Mucosa of rectum (tissue), 2 donors: ENCODE results near the gene SPATA1.
"Not testable (repeated sequence)": the region's sequence is repeated elsewhere in the genome, so short reads cannot be mapped to it uniquely, and the experiment has no call there.

Source experiments
- H3K27ac ChIP-seq, 2 donors: one replicate each; pipeline ENCODE4 v1.7.0; 2013; ENCODE audit warnings: inconsistent platforms in 2 of 2, low read depth in 2 of 2, low read length in 2 of 2
- H3K27me3 ChIP-seq, 2 donors: one replicate each; pipeline ENCODE4 v1.7.0; 2013; ENCODE audit warnings: low read length in 2 of 2; ENCODE audit not compliant: control insufficient read depth in 2 of 2, insufficient read depth in 2 of 2
- H3K36me3 ChIP-seq, 2 donors: one replicate each; pipeline ENCODE4 v1.7.0; 2013; ENCODE audit warnings: low read length in 2 of 2; ENCODE audit not compliant: control insufficient read depth in 2 of 2, insufficient read depth in 2 of 2
- H3K4me1 ChIP-seq, 2 donors: one replicate each; pipeline ENCODE4 v1.7.0; 2013; ENCODE audit warnings: low read length in 2 of 2, mild to moderate bottlenecking in 1 of 2; ENCODE audit not compliant: control insufficient read depth in 2 of 2, insufficient read depth in 2 of 2
- H3K4me3 ChIP-seq, 2 donors: one replicate each; pipeline ENCODE4 v1.7.0; 2013; ENCODE audit warnings: low read length in 2 of 2
- H3K9ac ChIP-seq, 2 donors: one replicate each; pipeline ENCODE4 v1.7.0; 2013; ENCODE audit warnings: low read length in 2 of 2, low read depth in 1 of 2, mild to moderate bottlenecking in 1 of 2
- H3K9me3 ChIP-seq, 2 donors: one replicate each; pipeline ENCODE4 v1.7.0; 2013; ENCODE audit warnings: low read length in 2 of 2; ENCODE audit not compliant: control insufficient read depth in 2 of 2
- donor health status: healthy.
- donor health status: Normal muscosa, but diverticular disease.

The SPATA1 gene

GRCh38 chr1:84583648-84584047 lies 77.5 kb downstream of the SPATA1 start:
- Histone ChIP-seq H3K9ac (no peak overlapping the region), H3K27ac (no peak overlapping the region), H3K4me3 (no peak overlapping the region)

GRCh38 chr1:84584126-84584525 lies 77.9 kb downstream of the SPATA1 start:
- Histone ChIP-seq H3K4me3 (no peak overlapping the region), H3K27me3 (no peaks in the 10 kb centered on the region), H3K36me3 (no peaks in the 10 kb centered on the region), H3K27ac (no peak overlapping the region), H3K4me1 (no peaks in the 10 kb centered on the region), H3K9me3 (no peaks in the 10 kb centered on the region), H3K9ac (no peak overlapping the region)

More at GRCh38 chr1:84583648-84584047, 77.5 kb downstream of the SPATA1 start:
- H3K9me3 ChIP-seq: no peaks in the 10 kb centered on the region
- no peaks in the 10 kb centered on the region for H3K27me3 ChIP-seq
- no peaks in the 10 kb centered on the region for H3K36me3 ChIP-seq
- no peaks in the 10 kb centered on the region for H3K4me1 ChIP-seq

GRCh38 chr1:84585803-84586202 lies 79.6 kb downstream of the SPATA1 start:
- Histone ChIP-seq H3K27ac (no peak overlapping the region), H3K27me3 (no peaks in the 10 kb centered on the region), H3K4me3 (no peak overlapping the region), H3K4me1 (no peaks in the 10 kb centered on the region), H3K36me3 (no peaks in the 10 kb centered on the region), H3K9ac (no peak overlapping the region), H3K9me3 (no peaks in the 10 kb centered on the region)

GRCh38 chr1:84587099-84587498 lies 80.9 kb downstream of the SPATA1 start:
- Histone ChIP-seq H3K27me3 (no peaks in the 10 kb centered on the region), H3K9me3 (no peaks in the 10 kb centered on the region), H3K4me3 (no peak overlapping the region), H3K27ac (no peak overlapping the region), H3K9ac (no peak overlapping the region), H3K36me3 (no peaks in the 10 kb centered on the region), H3K4me1 (no peaks in the 10 kb centered on the region)

GRCh38 chr1:84594959-84595358 lies 88.8 kb downstream of the SPATA1 start:
- H3K9ac ChIP-seq, H3K4me1 ChIP-seq, H3K27ac ChIP-seq, H3K9me3 ChIP-seq, H3K27me3 ChIP-seq, H3K36me3 ChIP-seq, H3K4me3 ChIP-seq: not testable (repeated sequence)

- Histone ChIP-seq H3K4me1 (no peaks in the 10 kb centered on the region), H3K27ac (no peak overlapping the region), H3K4me3 (no peak overlapping the region), H3K36me3 (no peaks in the 10 kb centered on the region), H3K27me3 (no peaks in the 10 kb centered on the region), H3K9me3 (no peaks in the 10 kb centered on the region), H3K9ac (no peak overlapping the region)
These were observed 90.8 kb downstream of the SPATA1 start for GRCh38 chr1:84597011-84597410.

- Histone ChIP-seq H3K36me3 (no peaks in the 10 kb centered on the region), H3K9me3 (no peaks in the 10 kb centered on the region), H3K27ac (no peak overlapping the region), H3K4me3 (no peak overlapping the region), H3K4me1 (no peaks in the 10 kb centered on the region), H3K9ac (no peak overlapping the region), H3K27me3 (no peaks in the 10 kb centered on the region)
These were observed 92.2 kb downstream of the SPATA1 start for GRCh38 chr1:84598418-84598817.

- no peaks in the 10 kb centered on the region for H3K36me3 ChIP-seq
- H3K4me1 ChIP-seq: no peaks in the 10 kb centered on the region
- no peaks in the 10 kb centered on the region for H3K27me3 ChIP-seq
- H3K27ac ChIP-seq: no peak overlapping the region
- H3K4me3 ChIP-seq: no peak overlapping the region
- H3K9ac ChIP-seq: no peak overlapping the region
- H3K9me3 ChIP-seq: no peaks in the 10 kb centered on the region
These were observed 92.9 kb downstream of the SPATA1 start for GRCh38 chr1:84598846-84599741.

GRCh38 chr1:84600796-84601195 lies 94.6 kb downstream of the SPATA1 start:
- no peak overlapping the region for H3K4me3 ChIP-seq
- no peaks in the 10 kb centered on the region for H3K36me3 ChIP-seq
- H3K9me3 ChIP-seq: peaks cover 5 to 13% of the 10 kb centered on the region in 2 donors
- no peaks in the 10 kb centered on the region for H3K27me3 ChIP-seq
- no peak overlapping the region for H3K27ac ChIP-seq
- no peak overlapping the region for H3K9ac ChIP-seq
- H3K4me1 ChIP-seq: no peaks in the 10 kb centered on the region

GRCh38 chr1:84603223-84603622 lies 97.0 kb downstream of the SPATA1 start:
- Histone ChIP-seq H3K9me3 (peaks cover 5 to 15% of the 10 kb centered on the region in 2 donors), H3K27ac (no peak overlapping the region), H3K9ac (no peak overlapping the region), H3K4me1 (no peaks in the 10 kb centered on the region), H3K4me3 (no peak overlapping the region), H3K36me3 (no peaks in the 10 kb centered on the region), H3K27me3 (no peaks in the 10 kb centered on the region)
